A673 (cell line): ENCODE data around the gene FUT4. TPM values are rescaled to one million over a fixed set of nuclear protein-coding genes. Genes with fewer than 3 reads are reported as not detected.
"Not testable (repeated sequence)": the region's sequence is repeated elsewhere in the genome, so short reads cannot be mapped to it uniquely, and the experiment has no call there.

Experiments
- BruUV-seq: library from RNA; stranded (reverse); fragments of 400-500 nt; replicated peaks from 2 replicates; lab custom pipeline; 2021; lab: Mats Ljungman, UMichigan
- CTCF ChIA-PET: fragments of 300-600 bp; sonication (Branson Sonifier 250); formaldehyde crosslinking; loops from one replicate; lab custom pipeline; 2022; ENCODE audit warnings: antibody characterized with exemption; lab: Charles Lee
- POLR2A ChIA-PET: fragments of 300-600 bp; sonication (Branson Sonifier 250); formaldehyde crosslinking; loops from one replicate; lab custom pipeline; 2022; ENCODE audit warnings: antibody characterized with exemption; ENCODE audit not compliant: low non-redundant PET; lab: Charles Lee
- DNase-seq: peaks from one replicate; pipeline ENCODE4 v3.0.0-alpha.2; 2015; ENCODE audit warnings: low spot score
- H3K27ac ChIP-seq: fragments of 200-600 bp; sonication (generic); 2 replicates; pipeline ENCODE4 v1.5.1; 2016; ENCODE audit warnings: mixed run types, low read depth, mild to moderate bottlenecking, mixed read lengths, antibody characterized with exemption, low read length; ENCODE audit not compliant: poor library complexity, severe bottlenecking
- H3K27me3 ChIP-seq: fragments of 200-600 bp; sonication (generic); replicated peaks from 2 replicates; pipeline ENCODE4 v1.6.1; 2017; ENCODE audit warnings: mixed run types, low read depth, mild to moderate bottlenecking, mixed read lengths, antibody characterized with exemption, low read length; ENCODE audit not compliant: insufficient read depth, poor library complexity
- H3K36me3 ChIP-seq: fragments of 200-600 bp; sonication (generic); 2 replicates; pipeline ENCODE4 v1.6.1; 2016; ENCODE audit warnings: mixed run types, mild to moderate bottlenecking, mixed read lengths, antibody characterized with exemption, low read length; ENCODE audit not compliant: insufficient read depth, poor library complexity, severe bottlenecking
- H3K4me1 ChIP-seq: fragments of 200-600 bp; sonication (generic); 2 replicates; pipeline ENCODE4 v1.6.1; 2017; ENCODE audit warnings: mixed run types, mild to moderate bottlenecking, mixed read lengths, antibody characterized with exemption, low read length; ENCODE audit not compliant: insufficient read depth, poor library complexity, severe bottlenecking
- H3K4me3 ChIP-seq: fragments of 200-600 bp; sonication (generic); 2 replicates; pipeline ENCODE4 v1.5.1; 2016; ENCODE audit warnings: low read depth, mixed run types, mild to moderate bottlenecking, mixed read lengths, low read length; ENCODE audit not compliant: poor library complexity, severe bottlenecking
- H3K9me3 ChIP-seq: fragments of 200-600 bp; sonication (generic); 2 replicates; pipeline ENCODE4 v1.6.1; 2016; ENCODE audit warnings: mixed run types, low read depth, mild to moderate bottlenecking, mixed read lengths, antibody characterized with exemption, low read length; ENCODE audit not compliant: poor library complexity, severe bottlenecking
- CTCF ChIP-seq: fragments of 300-800, 200-600 bp; sonication (generic); conservative IDR thresholded peaks from 2 replicates; pipeline ENCODE4 v1.5.1; 2017; ENCODE audit warnings: low read depth, mild to moderate bottlenecking, antibody characterized with exemption, low read length, moderate library complexity, mixed read lengths
- EZH2 ChIP-seq: fragments of 200-600 bp; sonication (generic); IDR thresholded peaks from 2 replicates; pipeline ENCODE4 v1.6.1; 2017; ENCODE audit warnings: borderline replicate concordance, low read depth, mild to moderate bottlenecking, mixed read lengths, antibody characterized with exemption, low read length; ENCODE audit not compliant: poor library complexity, severe bottlenecking
- intact Hi-C: fragments of 100-400 bp; cut with micrococcal nuclease; formaldehyde crosslinking; loops from one replicate; pipeline ENCODE4 v1.10.0; 2022; ENCODE audit not compliant: unreplicated experiment
- total RNA-seq: library from RNA; stranded (reverse); gene quantifications from 2 replicates; pipeline ENCODE4 v1.2.3, GENCODE V29; 2021

The FUT4 gene
- total RNA-seq, 1 experiment from 2014 or later = 7.7 TPM

- no peak for DNase-seq
- POLR2A ChIA-PET = no interaction called here
Observed at GRCh38 chr11:94501522-94501921, 42.2 kb upstream of the FUT4 start.

GRCh38 chr11:94504689-94505293 lies 38.9 kb upstream of the FUT4 start:
- Histone ChIP-seq H3K36me3 (no peaks in the 10 kb centered on the region), H3K27ac (no peak overlapping the region), H3K4me3 (no peak overlapping the region), H3K27me3 (no peaks in the 10 kb centered on the region), H3K4me1 (no peaks in the 10 kb centered on the region), H3K9me3 (no peaks in the 10 kb centered on the region)
- TF ChIP-seq EZH2 (no peak), CTCF (peak; percentile 88)
- ChIA-PET POLR2A (no interaction called here), CTCF (interaction anchor here (0.5 to 1.1 kb wide), 3 partner anchors 334 to 609 kb away, joined by 4 to 6 read pairs (median 4); no protein-coding TSS in a partner anchor)
- BruUV-seq = no TSS peak
- intact Hi-C loops = loop anchor here (1.0 to 10.0 kb wide), 5 partner anchors 177 to 1270 kb away; no protein-coding TSS in a partner anchor
- peak; percentile 75 for DNase-seq

More at GRCh38 chr11:94501522-94501921, 42.2 kb upstream of the FUT4 start:
- intact Hi-C loops = loop anchor here (5.0 to 10.0 kb wide), 3 partner anchors 174 to 1267 kb away; no protein-coding TSS in a partner anchor
- no peaks in the 10 kb centered on the region for H3K27me3 ChIP-seq
- no peak overlapping the region for H3K4me3 ChIP-seq
- no peaks in the 10 kb centered on the region for H3K4me1 ChIP-seq
- TF ChIP-seq CTCF (no peak), EZH2 (no peak)
- CTCF ChIA-PET = no interaction called here
- peaks cover 26% of the 10 kb centered on the region for H3K36me3 ChIP-seq
- no peaks in the 10 kb centered on the region for H3K9me3 ChIP-seq
- no TSS peak for BruUV-seq
- no peak overlapping the region for H3K27ac ChIP-seq

DNA sequence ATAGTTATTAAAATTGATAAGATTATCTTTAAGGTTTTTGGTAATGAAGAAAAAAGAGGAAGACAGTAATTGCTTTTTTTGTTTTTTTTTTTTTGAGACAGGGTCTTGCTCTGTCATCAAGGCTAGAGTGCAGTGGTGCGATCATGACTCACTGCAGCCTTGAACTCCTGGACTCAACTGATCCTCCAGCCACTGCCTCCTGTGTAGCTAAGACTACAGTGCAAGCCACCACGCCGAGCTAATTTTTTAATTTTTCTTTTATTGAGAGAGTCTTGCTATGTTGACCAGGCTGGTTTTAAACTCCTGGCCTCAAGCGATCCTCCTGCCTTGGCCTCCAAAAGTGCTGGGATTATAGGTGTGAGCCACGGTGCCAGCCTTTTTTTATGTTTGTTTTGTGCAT lies 37.2 kb upstream of the FUT4 start:
- H3K27me3 ChIP-seq, H3K4me3 ChIP-seq, BruUV-seq, H3K36me3 ChIP-seq, H3K4me1 ChIP-seq, H3K9me3 ChIP-seq, CTCF ChIA-PET, H3K27ac ChIP-seq, POLR2A ChIA-PET, DNase-seq: not testable (repeated sequence)
- intact Hi-C loops = loop anchor here (10.0 kb wide), 1 partner anchor 1272 kb away; no protein-coding TSS in a partner anchor
